AG04450 (cell line): ENCODE results near the gene PI3. TPM values are rescaled to one million over a fixed set of nuclear protein-coding genes. Genes with fewer than 3 reads are reported as not detected.

ENCODE experiments used
- CTCF ChIA-PET: fragments of 300-600, 350-600 bp; formaldehyde crosslinking; extraction: SDS; loops from one replicate; lab custom pipeline; 2022; ENCODE audit warnings: antibody characterized with exemption, inconsistent platforms; lab: Charles Lee
- POLR2A ChIA-PET: fragments of 350-600 bp; formaldehyde crosslinking; extraction: SDS; loops from one replicate; lab custom pipeline; 2021; ENCODE audit warnings: antibody characterized with exemption, inconsistent platforms; lab: Yijun Ruan, JAX
- DNase-seq: peaks from one replicate; pipeline ENCODE4 v3.0.0-alpha.2; 2011; ENCODE audit warnings: low read depth, low spot score
- H3K27ac ChIP-seq: one replicate; pipeline ENCODE4 v1.5.1; 2012; ENCODE audit warnings: low read depth, low read length, control low read depth
- H3K27me3 ChIP-seq: one replicate; pipeline ENCODE4 v1.6.0; 2012; ENCODE audit warnings: low read length; ENCODE audit not compliant: control insufficient read depth, insufficient read depth
- H3K4me3 ChIP-seq: 2 replicates; pipeline ENCODE4 v1.5.1; 2011; ENCODE audit warnings: mild to moderate bottlenecking, low read depth, low read length, control low read depth
- H3K9me3 ChIP-seq: 2 replicates; pipeline ENCODE4 v1.5.1; 2012; ENCODE audit warnings: low read length; ENCODE audit not compliant: control insufficient read depth, insufficient read depth
- CTCF ChIP-seq: IDR thresholded peaks from 2 replicates; pipeline ENCODE4 v1.5.1; 2011; ENCODE audit warnings: low read depth, low read length, control low read depth, inconsistent platforms
- polyA plus RNA-seq: library from polyadenylated mRNA; depleted of rRNA; stranded (reverse); fragments of >200 nt; gene quantifications from 2 replicates; pipeline ENCODE4 v1.2.3, GENCODE V29; 2011

Gene PI3
- polyA plus RNA-seq, 1 experiment, result not detected

- no peak overlapping the region for H3K27ac ChIP-seq
- H3K27me3 ChIP-seq, result no peaks in the 10 kb centered on the region
- ChIA-PET POLR2A (no interaction called here), CTCF (no interaction called here)
- H3K9me3 ChIP-seq, result no peaks in the 10 kb centered on the region
- TF ChIP-seq CTCF, result no peak
- H3K4me3 ChIP-seq, result no peak overlapping the region
- DNase-seq, result no peak
Measured at GRCh38 chr20:45183084-45183483, 8.4 kb downstream of the PI3 start.

GRCh38 chr20:45187693-45188092 is 13.0 kb downstream of the PI3 start:
- no peaks in the 10 kb centered on the region for H3K27me3 ChIP-seq
- no peak for TF ChIP-seq CTCF
- no peaks in the 10 kb centered on the region for H3K9me3 ChIP-seq
- POLR2A ChIA-PET, result no interaction called here
- no peak overlapping the region for H3K4me3 ChIP-seq
- H3K27ac ChIP-seq, result no peak overlapping the region
- CTCF ChIA-PET, result no interaction called here
- DNase-seq, result no peak

GRCh38 chr20:45189067-45189609 is 14.4 kb downstream of the PI3 start:
- Histone ChIP-seq H3K4me3 (no peak overlapping the region), H3K27ac (no peak overlapping the region), H3K9me3 (no peaks in the 10 kb centered on the region), H3K27me3 (no peaks in the 10 kb centered on the region)
- no peak for DNase-seq
- no peak for TF ChIP-seq CTCF
- ChIA-PET CTCF (no interaction called here), POLR2A (no interaction called here)

- CTCF ChIA-PET, result no interaction called here
- no peak for DNase-seq
- POLR2A ChIA-PET, result no interaction called here
Measured at GRCh38 chr20:45189861-45190260, 15.2 kb downstream of the PI3 start.

GRCh38 chr20:45191926-45192325 is 17.2 kb downstream of the PI3 start:
- Histone ChIP-seq H3K27ac (no peak overlapping the region), H3K9me3 (no peaks in the 10 kb centered on the region), H3K27me3 (no peaks in the 10 kb centered on the region), H3K4me3 (no peak overlapping the region)
- ChIA-PET CTCF (interaction anchor here (0.6 to 1.1 kb wide), 2 partner anchors 79 to 102 kb away, joined by 3 read pairs; no protein-coding TSS in a partner anchor), POLR2A (no interaction called here)
- no peak for DNase-seq
- TF ChIP-seq CTCF, result no peak

More at GRCh38 chr20:45189861-45190260, 15.2 kb downstream of the PI3 start:
- no peak overlapping the region for H3K27ac ChIP-seq
- no peak for TF ChIP-seq CTCF
- H3K4me3 ChIP-seq, result no peak overlapping the region
- no peaks in the 10 kb centered on the region for H3K27me3 ChIP-seq
- H3K9me3 ChIP-seq, result no peaks in the 10 kb centered on the region
